Mesodermal cell (in vitro differentiated cells): ENCODE measurements around the gene CCDC38.

Experiments used
- H3K27ac ChIP-seq: 2 replicates; pipeline ENCODE4 v1.7.0; 2013; ENCODE audit warnings: mild to moderate bottlenecking, low read depth, low read length, moderate library complexity; ENCODE audit not compliant: severe bottlenecking
- H3K36me3 ChIP-seq: 2 replicates; pipeline ENCODE4 v1.7.1; 2013; ENCODE audit warnings: mild to moderate bottlenecking, low read length, moderate library complexity; ENCODE audit not compliant: control insufficient read depth, insufficient read depth
- H3K4me1 ChIP-seq: one replicate; pipeline ENCODE4 v1.7.1; 2013; ENCODE audit warnings: mild to moderate bottlenecking, low read length; ENCODE audit not compliant: insufficient read depth, control insufficient read depth, poor library complexity, severe bottlenecking
- H3K4me3 ChIP-seq: 2 replicates; pipeline ENCODE4 v1.7.0; 2013; ENCODE audit warnings: low read length, control low read depth, mild to moderate bottlenecking; ENCODE audit not compliant: insufficient read depth, poor library complexity, severe bottlenecking; ENCODE audit errors: extremely low read depth
- H3K9me3 ChIP-seq: 2 replicates; pipeline ENCODE4 v1.7.1; 2013; ENCODE audit warnings: mild to moderate bottlenecking, low read length, moderate library complexity; ENCODE audit not compliant: control insufficient read depth
- WGBS, 2 experiments: methylation state at CpG; one replicate each; pipeline ENCODE4 v1.1.5; 2013; ENCODE audit warnings: missing lambda C conversion rate in 2 of 2; ENCODE audit not compliant: insufficient coverage in 2 of 2; 5-methylcytosine and 5-hydroxymethylcytosine counted together

CCDC38 gene

DNA sequence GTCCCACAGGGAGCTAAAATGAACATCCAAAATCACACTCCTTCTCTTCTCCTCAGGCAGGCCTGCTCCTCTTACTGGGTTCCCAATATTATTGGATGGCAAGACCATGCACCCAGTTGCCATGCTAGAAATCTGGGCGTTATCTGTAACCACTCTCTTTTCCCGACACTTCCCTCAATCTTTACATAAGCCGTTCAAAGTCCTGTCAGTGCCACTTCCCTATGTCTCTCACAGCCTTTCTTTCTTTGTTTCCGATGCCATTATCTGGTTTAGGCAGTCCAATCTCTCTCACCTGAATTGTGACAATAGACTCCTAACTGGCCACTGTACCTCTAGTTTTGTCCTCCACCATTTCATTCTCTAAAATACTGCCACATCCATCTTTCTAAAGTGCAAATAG, 59.5 kb downstream of the CCDC38 start:
- Histone ChIP-seq H3K4me1 (no peaks in the 10 kb centered on the region), H3K36me3 (no peaks in the 10 kb centered on the region), H3K27ac (no peak overlapping the region), H3K9me3 (peaks cover 14% of the 10 kb centered on the region), H3K4me3 (no peak overlapping the region)
- 90 to 93% methylated on average over 4 of the region's 4 CpGs for WGBS, 2 experiments

DNA sequence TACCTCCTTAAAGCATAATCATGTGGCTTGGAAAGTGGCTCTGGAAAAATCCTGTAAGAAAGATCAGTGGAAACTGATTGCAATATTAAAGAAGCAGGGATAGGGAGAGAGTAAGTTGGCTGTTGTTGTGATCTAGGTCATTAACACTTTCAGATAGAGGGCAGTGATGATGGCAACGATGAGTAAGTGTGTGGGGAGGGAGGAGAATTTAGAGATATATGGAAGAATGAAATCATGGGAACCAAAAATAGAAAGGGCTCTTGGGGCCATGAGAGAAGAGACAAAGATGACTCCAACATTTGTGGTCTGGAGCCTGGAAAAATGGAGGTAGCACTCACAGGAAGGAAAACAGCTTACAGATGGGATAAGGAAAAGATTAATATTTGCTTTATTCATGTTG, 60.3 kb downstream of the CCDC38 start:
- H3K4me1 ChIP-seq, result no peaks in the 10 kb centered on the region
- no peak overlapping the region for H3K27ac ChIP-seq
- peaks cover 14% of the 10 kb centered on the region for H3K9me3 ChIP-seq
- H3K4me3 ChIP-seq, result no peak overlapping the region
- H3K36me3 ChIP-seq, result no peaks in the 10 kb centered on the region
- WGBS, 2 experiments, result 62 to 75% methylated on average over 1 of the region's 1 CpG

DNA sequence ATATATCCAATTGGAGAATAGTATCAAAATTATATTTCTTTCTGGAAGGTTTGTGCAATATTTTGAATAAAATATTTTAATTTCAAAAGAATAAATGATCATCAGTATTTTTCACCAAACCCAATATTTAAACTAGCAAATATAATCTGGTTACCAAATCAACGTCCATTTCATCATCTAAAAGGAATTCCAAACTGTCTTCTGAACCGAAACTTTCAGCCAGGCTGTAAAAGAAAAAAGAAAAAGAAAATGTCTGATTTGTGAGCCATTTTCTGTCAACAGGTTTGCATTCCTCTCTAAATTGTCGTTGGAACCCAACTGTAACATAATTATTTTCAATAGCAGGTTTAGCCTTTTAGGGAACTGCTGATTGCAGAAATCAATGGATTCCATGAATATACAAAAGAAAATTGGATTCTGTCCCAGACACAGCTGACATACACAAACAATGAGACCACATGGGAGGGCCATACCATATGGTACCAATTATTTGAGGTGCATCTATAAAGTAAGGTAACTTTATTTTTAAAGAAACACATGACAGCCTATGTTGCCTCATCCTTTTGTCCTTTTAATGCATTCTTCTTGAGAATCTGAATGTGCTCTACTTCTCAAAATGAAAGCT, 61.0 kb downstream of the CCDC38 start:
- 100% methylated on average over 1 of the region's 3 CpGs; no CpG with 5 or more reads in 1 of the 2 experiments for WGBS, 2 experiments
- H3K27ac ChIP-seq, result no peak overlapping the region
- no peak overlapping the region for H3K4me3 ChIP-seq

DNA sequence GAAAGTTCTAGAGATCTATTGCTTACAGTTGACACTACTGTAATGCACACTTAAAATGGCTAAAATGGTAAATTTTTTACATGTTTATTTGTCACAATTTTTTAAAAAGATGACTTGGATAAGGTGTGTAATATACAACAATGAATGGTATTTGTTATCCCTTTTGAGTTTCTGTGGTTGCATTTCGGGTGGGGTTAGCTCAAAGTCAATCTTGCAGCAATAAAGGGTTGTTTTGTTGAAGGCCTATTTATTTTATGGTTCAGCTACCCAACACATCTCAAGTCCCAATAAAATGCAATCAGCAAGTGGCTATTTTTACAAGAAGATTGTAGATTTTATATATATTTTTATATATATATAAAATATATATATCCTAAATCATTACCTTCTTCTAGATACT, 61.5 kb downstream of the CCDC38 start:
- WGBS, 2 experiments, result no CpG with 5 or more reads among the region's 1 CpG
- peaks cover 14% of the 10 kb centered on the region for H3K9me3 ChIP-seq

More for the DNA sequence above, 61.0 kb downstream of the CCDC38 start:
- Histone ChIP-seq H3K9me3 (peaks cover 14% of the 10 kb centered on the region), H3K36me3 (no peaks in the 10 kb centered on the region), H3K4me1 (no peaks in the 10 kb centered on the region)

DNA sequence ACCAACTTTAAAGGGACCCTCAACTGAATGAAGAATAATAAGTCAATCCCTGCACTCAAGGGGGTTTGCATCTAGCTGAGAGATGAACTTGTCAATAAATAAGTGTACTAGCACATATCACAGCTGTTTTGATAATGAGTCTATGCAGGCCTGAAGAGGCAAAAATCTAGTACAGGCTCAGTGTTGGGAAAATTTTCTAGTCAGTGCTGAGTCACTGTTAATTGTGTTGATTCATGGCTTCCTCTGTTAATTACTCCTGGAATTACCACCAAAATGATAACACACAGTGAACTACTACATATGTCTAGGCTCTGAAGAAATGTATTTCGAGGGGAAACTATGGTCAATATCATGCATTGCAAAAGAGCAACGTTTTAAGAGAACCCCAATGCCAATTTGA, 64.8 kb downstream of the CCDC38 start:
- H3K27ac ChIP-seq, result no peak overlapping the region
- H3K4me1 ChIP-seq, result no peaks in the 10 kb centered on the region
- no peak overlapping the region for H3K4me3 ChIP-seq
- H3K36me3 ChIP-seq, result peaks cover 8% of the 10 kb centered on the region
- no peaks in the 10 kb centered on the region for H3K9me3 ChIP-seq
- WGBS, 2 experiments, result 72 to 93% methylated on average over 2 of the region's 2 CpGs

More for the DNA sequence above, 61.5 kb downstream of the CCDC38 start:
- no peak overlapping the region for H3K4me3 ChIP-seq
- no peak overlapping the region for H3K27ac ChIP-seq
- no peaks in the 10 kb centered on the region for H3K36me3 ChIP-seq
- H3K4me1 ChIP-seq, result no peaks in the 10 kb centered on the region

DNA sequence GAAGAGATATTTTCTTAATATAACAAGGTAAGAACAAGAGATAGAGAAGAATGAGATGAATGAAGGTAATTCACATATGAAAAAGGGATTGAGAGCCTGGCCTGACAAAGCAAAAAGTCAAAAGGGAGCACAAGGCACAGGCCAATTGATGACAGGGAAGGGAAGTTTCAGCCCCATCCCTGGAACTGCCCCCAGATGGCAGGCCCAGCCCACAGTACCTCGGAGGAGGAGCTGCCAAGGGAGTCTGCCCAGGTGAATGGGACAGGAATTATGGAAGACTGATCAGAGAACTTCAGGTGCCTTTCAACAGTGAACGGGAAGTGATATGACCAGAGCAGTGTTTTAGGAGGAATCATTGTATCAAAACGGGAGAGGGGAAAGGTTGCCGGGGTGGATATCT, 68.0 kb downstream of the CCDC38 start:
- no peaks in the 10 kb centered on the region for H3K4me1 ChIP-seq
- no peaks in the 10 kb centered on the region for H3K9me3 ChIP-seq
- H3K4me3 ChIP-seq, result no peak overlapping the region
- H3K27ac ChIP-seq, result no peak overlapping the region
- H3K36me3 ChIP-seq, result peaks cover 23% of the 10 kb centered on the region
- WGBS, 2 experiments, result 72 to 89% methylated on average over 4 of the region's 4 CpGs

DNA sequence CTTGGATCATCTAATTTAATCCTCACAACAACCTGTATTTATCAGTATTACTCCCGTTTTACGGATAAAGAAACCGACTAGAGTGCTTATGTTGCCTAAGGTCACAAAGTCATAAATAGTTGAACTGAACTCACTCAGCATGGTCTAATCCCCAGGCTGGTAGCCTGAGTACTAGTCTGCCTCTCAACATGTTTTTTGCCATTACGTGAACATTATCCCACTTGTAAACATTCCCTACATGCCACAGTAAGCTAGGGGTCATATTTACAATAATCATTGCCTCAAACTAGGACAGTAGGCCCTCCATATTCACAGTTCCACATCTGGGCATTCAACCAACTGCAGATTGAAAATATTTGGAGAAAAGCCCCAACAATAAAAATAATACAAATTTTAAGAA, 71.5 kb downstream of the CCDC38 start:
- 97 to 100% methylated on average over 3 to 4 of the region's 4 CpGs for WGBS, 2 experiments
- Histone ChIP-seq H3K9me3 (no peaks in the 10 kb centered on the region), H3K4me3 (no peak overlapping the region), H3K36me3 (peaks cover 43% of the 10 kb centered on the region), H3K27ac (no peak overlapping the region), H3K4me1 (no peaks in the 10 kb centered on the region)

DNA sequence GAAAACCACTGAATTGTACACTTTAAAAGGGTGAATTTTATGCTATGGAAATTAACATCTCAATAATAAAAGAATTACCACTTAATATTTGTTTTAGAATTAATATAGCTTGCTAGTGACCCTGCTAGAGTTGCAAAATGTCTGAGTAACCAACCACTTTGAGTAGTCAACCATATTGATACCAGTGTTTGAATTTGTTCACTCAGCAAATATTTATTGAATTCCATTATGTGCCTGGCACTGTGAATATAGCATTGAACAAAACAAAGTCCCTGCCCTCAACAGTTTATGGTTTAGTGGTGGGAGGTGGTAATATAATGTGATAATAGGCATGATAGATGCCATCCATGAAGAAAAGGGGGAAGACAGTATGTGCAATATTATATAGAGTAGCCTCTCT, 79.1 kb downstream of the CCDC38 start:
- Histone ChIP-seq H3K4me3 (no peak overlapping the region), H3K36me3 (peaks cover 62% of the 10 kb centered on the region), H3K4me1 (peaks cover 6% of the 10 kb centered on the region), H3K27ac (no peak overlapping the region), H3K9me3 (peaks cover 13% of the 10 kb centered on the region)

DNA sequence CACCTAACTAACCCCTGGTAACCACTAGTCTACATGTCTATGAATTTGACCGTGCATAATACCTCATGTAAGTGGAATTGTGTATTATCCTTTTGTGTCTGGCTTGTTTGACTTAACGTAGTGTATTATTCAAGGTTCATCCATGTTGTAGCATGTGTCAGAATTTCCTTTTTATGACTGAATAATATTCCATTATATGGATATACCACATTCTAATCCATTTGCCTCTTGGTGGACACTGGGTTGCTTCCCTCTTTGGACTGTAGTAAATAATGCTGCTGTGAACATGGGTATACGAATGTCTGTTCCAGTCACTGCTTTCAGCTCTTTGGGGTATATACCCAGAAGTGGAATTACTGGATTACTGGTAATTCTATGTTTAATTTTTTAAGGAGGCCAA, 80.4 kb downstream of the CCDC38 start:
- Histone ChIP-seq H3K4me1 (peaks cover 6% of the 10 kb centered on the region), H3K36me3 (peaks cover 53% of the 10 kb centered on the region), H3K4me3 (no peak overlapping the region), H3K9me3 (peaks cover 13% of the 10 kb centered on the region), H3K27ac (no peak overlapping the region)
- WGBS, 2 experiments, result 100% methylated on average over 1 of the region's 3 CpGs; no CpG with 5 or more reads in 1 of the 2 experiments

DNA sequence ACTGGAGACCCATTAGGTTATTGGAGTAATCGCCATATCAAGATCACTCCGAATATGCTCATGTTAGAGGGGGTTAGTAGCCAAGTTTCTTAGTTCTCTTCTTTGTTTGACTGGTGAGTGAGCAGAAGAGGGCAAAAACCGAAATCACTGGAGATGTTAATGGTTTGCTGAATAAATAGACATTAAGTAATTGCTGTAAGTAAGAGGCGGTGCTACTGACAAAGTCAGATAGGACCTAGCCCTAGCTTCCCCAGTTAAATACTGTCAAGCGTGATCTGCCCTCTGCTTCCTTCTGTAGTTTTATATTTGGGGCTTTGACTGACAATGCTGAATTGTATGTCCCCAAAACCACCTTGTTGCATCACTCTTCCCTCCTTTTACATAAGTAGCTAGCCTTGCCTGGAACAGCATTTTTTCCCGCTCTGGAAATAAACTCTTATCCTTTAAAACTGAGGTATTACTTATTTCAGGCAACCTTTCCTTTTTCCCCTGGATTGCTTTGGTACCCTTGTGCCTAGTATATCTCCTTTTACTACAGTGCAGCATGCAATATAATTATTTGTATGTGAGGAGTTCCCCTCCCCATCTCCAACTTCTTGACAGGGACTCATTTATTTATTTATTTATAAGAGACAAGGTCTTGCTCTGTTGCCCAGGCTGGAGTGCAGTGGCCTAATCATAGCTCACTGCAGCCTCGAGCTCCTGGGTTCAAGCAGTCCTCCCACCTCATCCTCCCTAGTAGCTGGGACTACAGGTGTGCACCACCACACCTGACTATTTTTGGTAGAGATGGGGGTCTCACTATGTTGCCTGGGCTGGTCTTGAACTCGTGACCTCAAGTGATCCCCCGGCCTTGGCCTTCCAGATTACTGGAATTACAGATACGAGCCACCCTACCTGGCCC, 82.2 kb downstream of the CCDC38 start:
- H3K27ac ChIP-seq, result no peak overlapping the region
- H3K4me3 ChIP-seq, result peak overlapping the region; percentile 87
- peaks cover 6% of the 10 kb centered on the region for H3K4me1 ChIP-seq
- peaks cover 47% of the 10 kb centered on the region for H3K36me3 ChIP-seq
- WGBS, 2 experiments, result 72 to 78% methylated on average over 5 to 6 of the region's 10 CpGs
- peaks cover 13% of the 10 kb centered on the region for H3K9me3 ChIP-seq

DNA sequence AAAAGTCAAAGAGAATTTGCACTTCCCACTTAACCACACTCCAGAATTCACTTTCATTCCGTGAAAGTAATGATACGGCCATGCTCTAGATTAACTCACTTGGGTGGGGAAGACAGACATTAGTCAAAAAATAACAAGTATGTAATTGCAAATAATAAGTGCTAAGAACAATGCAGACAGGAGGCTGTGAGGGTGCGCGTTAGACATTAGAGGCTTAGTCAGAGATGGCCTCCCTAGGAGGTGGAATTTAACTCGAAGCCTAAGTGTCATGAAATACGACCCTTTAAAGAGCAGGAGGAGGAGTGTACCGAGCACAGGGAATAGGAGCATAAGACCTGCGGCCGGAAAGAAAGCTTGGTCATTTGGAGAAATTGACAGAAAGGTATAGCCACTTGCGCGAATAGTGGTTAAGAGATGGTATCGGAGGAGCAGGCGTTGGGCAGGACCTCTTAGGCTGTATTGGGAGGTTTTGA, 83.0 kb downstream of the CCDC38 start:
- H3K9me3 ChIP-seq, result peaks cover 13% of the 10 kb centered on the region
- peak overlapping the region; percentile 87 for H3K4me3 ChIP-seq
- H3K27ac ChIP-seq, result peak overlapping the region; percentile 68
- peaks cover 6% of the 10 kb centered on the region for H3K4me1 ChIP-seq
- 1 to 3% methylated on average over 11 of the region's 13 CpGs for WGBS, 2 experiments
- peaks cover 43% of the 10 kb centered on the region for H3K36me3 ChIP-seq
